ENCODE results near the gene TRIM66. TPM values are rescaled to one million over a fixed set of nuclear protein-coding genes. Genes with fewer than 3 reads are reported as not detected.

The TRIM66 gene
- total RNA-seq, 1 donor: 5.6 TPM

DNA sequence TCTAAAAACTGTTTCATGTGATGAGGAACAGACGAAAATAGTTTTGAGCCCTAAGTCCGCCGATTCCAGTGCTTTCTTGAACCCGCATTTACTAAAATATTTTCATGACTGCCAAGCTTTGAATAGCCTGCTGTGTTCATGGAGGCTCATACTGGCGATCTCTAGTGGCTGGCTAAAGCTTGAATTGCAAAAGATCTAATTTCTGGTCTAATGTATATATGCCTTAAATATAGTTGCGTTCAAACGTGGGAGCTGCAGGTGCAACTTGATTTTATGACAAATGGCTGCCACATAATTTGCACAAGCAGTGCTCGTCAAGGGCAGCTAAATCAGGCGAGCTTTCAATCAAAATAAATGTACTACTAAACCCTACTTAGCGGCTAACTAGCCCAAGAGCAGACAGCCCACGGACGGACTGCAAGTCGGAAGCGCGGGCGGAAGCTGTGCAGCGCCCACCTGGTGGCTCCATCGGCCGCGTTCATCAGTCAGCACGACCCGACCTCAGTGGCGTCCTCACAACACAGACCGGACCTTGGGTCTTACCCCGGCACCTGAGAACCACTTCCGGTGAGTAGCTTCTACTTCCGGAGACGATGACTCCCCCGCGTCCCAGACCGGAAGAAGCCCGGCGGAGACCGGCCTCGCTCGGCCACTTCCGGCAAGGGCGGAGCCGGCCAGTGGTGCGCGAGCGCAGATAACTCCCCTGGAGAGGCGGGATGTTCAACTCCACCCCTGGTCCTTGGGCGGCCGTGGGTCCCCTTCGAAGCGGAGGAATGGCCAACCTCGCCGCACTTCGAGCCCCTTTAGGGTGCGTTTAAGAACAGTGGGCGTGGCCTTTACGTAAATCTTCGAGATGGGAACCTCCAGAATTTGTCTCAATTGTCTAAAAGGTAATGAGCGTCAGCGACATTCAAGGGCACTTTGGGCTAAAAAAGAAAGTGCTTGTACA lies 6.2 kb upstream of the TRIM66 start:
- peak overlapping the region; percentile 85 for H3K4me3 ChIP-seq (ENCODE audit: low read depth, low read length)
- TF ChIP-seq, protein P1, sequence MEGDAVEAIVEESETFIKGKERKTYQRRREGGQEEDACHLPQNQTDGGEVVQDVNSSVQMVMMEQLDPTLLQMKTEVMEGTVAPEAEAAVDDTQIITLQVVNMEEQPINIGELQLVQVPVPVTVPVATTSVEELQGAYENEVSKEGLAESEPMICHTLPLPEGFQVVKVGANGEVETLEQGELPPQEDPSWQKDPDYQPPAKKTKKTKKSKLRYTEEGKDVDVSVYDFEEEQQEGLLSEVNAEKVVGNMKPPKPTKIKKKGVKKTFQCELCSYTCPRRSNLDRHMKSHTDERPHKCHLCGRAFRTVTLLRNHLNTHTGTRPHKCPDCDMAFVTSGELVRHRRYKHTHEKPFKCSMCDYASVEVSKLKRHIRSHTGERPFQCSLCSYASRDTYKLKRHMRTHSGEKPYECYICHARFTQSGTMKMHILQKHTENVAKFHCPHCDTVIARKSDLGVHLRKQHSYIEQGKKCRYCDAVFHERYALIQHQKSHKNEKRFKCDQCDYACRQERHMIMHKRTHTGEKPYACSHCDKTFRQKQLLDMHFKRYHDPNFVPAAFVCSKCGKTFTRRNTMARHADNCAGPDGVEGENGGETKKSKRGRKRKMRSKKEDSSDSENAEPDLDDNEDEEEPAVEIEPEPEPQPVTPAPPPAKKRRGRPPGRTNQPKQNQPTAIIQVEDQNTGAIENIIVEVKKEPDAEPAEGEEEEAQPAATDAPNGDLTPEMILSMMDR (IDR thresholded peaks at IDR 0.05; ENCODE audit: insufficient read depth, low read length): no peak
- DNase-seq (ENCODE audit: low read depth): peak; percentile 94

DNA sequence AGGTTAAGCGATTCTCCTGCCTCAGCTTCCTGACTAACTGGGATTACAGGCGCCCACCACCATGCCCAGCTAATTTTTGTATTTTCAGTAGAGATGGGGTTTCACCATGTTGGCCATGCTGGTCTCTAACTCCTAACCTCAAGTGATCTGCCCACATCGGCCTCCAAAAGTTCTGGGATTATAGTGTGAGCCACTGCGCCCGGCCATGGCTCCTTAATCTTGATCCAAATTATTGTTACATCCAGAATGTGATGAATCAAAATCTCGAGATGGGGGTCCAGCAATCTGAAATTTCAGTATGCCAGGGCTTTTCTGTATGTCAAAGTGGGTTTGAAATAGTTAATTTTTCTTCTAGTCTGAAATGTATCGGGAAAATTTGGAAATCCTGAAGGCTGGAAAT lies 3.9 kb upstream of the TRIM66 start:
- no peak overlapping the region for H3K4me3 ChIP-seq (ENCODE audit: low read depth, low read length)
- TF ChIP-seq, protein P1 (IDR thresholded peaks at IDR 0.05; ENCODE audit: insufficient read depth, low read length): no peak
- no peak for DNase-seq (ENCODE audit: low read depth)

DNA sequence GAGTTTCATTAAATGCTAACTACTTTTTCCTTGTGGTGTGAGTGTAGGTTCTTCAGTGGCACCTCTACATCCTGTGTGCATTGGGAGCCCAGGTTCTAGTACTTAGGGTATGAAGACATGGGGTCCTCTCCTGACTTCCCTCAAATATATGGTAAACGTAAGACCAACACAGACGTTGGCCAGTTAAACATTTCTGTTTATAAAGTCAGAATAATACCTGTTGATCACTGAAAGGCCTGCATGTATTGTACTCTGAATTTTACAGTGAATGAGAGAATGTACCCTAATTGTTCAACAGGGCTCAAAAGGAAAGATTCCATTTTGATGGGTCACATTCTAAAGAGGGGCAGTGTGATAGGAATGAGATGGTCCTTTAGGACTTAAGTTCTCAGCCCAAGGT lies 3.4 kb upstream of the TRIM66 start:
- H3K4me3 ChIP-seq (ENCODE audit: low read depth, low read length): no peak overlapping the region
- DNase-seq (ENCODE audit: low read depth): no peak
- TF ChIP-seq, protein P1 (IDR thresholded peaks at IDR 0.05; ENCODE audit: insufficient read depth, low read length): no peak

DNA sequence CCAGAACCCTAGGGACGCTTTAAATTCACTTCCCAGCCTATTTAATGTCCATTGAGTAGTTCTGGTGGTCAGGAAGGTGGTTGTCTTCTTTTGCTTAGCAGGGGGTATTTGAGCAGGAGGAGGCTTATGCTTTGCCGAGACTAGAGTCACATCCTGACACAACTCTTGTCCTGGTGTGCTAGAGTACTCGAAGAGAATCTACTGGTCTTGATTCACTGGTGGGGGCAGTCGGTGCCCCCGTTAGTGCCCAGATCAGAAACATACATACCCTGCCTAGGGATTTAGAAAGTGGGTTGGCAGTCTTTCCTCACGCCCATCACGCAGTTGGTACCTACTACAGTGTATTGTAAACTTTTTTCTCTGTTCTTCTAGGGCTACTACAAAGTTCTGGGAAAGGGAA lies 2.8 kb upstream of the TRIM66 start:
- peak overlapping the region; percentile 99 for H3K4me3 ChIP-seq (ENCODE audit: low read depth, low read length)
- TF ChIP-seq, protein P1 (IDR thresholded peaks at IDR 0.05; ENCODE audit: insufficient read depth, low read length): no peak
- no peak for DNase-seq (ENCODE audit: low read depth)

DNA sequence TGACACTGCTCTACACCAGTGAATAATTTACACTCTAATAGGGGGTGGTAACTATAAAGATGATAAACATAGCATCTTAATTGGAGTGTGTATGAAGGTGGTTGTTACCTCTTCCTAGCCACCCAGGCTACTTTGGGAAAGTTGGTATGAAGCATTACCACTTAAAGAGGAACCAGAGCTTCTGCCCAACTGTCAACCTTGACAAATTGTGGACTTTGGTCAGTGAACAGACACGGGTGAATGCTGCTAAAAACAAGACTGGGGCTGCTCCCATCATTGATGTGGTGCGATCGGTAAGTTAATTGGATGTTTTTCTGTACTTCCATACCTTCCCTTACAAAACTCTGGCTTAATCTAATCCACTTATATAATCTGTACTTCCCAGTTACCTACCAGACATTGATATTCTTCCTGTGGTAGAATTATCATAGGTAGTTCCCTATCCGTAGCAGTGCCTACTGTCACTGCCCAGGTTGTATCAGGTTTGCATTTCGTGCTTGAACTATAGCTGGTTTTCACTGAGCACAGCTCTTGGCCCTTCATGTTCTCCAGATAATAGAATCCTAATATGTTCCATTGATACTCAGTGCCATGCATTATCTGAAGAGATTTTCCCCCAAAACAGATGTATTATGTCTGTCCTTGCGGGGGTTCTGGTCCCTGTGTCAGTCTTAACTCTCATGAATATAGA lies 2.3 kb upstream of the TRIM66 start:
- no peak for DNase-seq (ENCODE audit: low read depth)
- peak overlapping the region; percentile 99 for H3K4me3 ChIP-seq (ENCODE audit: low read depth, low read length)
- TF ChIP-seq, protein P1 (IDR thresholded peaks at IDR 0.05; ENCODE audit: insufficient read depth, low read length): no peak

DNA sequence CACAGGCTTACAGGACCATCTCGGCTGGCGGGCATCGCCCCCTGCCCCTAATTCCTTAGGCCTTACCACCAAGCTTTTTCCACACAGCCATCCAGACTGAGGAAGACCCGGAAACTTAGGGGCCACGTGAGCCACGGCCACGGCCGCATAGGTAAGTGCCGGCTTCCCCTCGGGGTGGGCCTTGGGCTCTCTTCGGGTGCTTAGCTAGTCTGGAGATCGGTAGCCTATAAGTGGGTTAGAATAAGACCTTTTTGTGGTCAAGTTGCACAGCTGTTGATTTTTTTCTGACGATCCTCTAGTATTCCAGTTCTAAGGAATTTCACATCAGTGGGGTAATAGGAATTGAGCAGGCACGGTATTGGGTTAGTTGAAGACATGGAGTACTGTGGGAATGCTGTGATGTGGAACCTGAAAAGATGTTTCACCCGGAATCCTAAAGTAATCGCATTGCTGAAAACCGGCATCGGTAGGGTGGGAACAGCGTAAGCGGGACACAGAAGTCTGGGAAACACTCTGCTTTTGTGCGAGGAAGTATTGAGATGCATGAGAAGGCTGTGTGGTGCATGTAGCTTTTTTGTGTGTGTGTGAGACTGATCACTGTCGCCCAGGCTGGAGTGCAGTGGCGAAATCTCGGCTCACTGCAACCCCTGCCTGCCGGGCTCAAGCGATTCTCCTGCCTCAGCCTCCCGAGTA lies 796 bp upstream of the TRIM66 start:
- H3K4me3 ChIP-seq (ENCODE audit: low read depth, low read length): peak overlapping the region; percentile 99
- TF ChIP-seq, protein P1 (IDR thresholded peaks at IDR 0.05; ENCODE audit: insufficient read depth, low read length): no peak
- peak; percentile 30 for DNase-seq (ENCODE audit: low read depth)
